ENCODE data around the gene APBA3.

- TF ChIP-seq CTCF (conservative IDR thresholded peaks at IDR 0.05 in 1 of 2, IDR thresholded peaks at IDR 0.05 in 1 of 2; ENCODE audit: low read depth in 1 of 2, low read length in 2 of 2) = no peak
- TF ChIP-seq EZH2 (IDR thresholded peaks at IDR 0.05; ENCODE audit: low read length, missing control alignments) = no peak
Observed at GRCh38 chr19:3708207-3708931, 53.1 kb downstream of the APBA3 start, which contains the start of gene TJP3.
